ENCODE results near the gene COL12A1.

Gene COL12A1

DNA sequence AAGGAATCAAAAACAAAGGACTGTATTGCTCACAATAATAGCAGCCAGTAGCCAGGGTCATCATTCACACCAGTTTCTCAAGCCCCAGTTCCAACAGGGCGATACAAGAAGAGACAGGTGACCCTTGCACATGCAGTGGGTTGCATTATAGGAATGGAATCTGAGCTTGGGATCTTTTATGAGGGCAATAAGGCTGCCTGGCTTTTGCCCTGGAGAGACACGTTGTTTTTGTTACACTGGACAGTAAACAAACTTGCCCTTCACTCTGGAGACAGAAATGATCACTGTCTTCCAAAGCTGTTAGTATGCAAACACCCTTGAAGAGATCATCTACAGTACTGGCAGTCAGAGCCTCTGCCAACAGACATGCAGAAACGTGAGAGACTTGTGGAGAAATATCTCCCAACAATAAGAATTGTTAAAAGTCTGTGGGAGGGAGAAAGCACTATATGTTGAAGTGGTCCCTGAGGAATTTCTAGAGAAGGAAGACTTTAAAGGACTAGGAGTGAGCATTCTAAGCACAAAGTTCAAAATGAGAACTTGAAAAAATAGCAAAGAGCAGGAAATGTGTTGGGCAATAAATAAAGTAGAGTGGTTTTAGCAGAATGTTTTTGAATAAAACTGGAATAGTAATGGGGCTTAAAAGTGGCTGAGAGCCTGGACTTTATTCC, 6.2 kb upstream of the COL12A1 start:
- no peaks in the 10 kb centered on the region for H3K9me3 ChIP-seq (ENCODE audit: control insufficient read depth, low read length)
- peaks cover 12% of the 10 kb centered on the region for H3K4me1 ChIP-seq (ENCODE audit: control insufficient read depth, insufficient read depth, low read length, poor library complexity, severe bottlenecking)
- no peak overlapping the region for H3K4me3 ChIP-seq (ENCODE audit: extremely low read depth, insufficient read depth, low read length, poor library complexity, severe bottlenecking)
- WGBS, 2 experiments (ENCODE audit: insufficient coverage in 2 of 2): 25% methylated on average over 2 of the region's 3 CpGs; no CpG with 5 or more reads in 1 of the 2 experiments
- H3K27ac ChIP-seq (ENCODE audit: low read depth, low read length, severe bottlenecking): no peak overlapping the region
- no peaks in the 10 kb centered on the region for H3K36me3 ChIP-seq (ENCODE audit: control insufficient read depth, insufficient read depth, low read length)

DNA sequence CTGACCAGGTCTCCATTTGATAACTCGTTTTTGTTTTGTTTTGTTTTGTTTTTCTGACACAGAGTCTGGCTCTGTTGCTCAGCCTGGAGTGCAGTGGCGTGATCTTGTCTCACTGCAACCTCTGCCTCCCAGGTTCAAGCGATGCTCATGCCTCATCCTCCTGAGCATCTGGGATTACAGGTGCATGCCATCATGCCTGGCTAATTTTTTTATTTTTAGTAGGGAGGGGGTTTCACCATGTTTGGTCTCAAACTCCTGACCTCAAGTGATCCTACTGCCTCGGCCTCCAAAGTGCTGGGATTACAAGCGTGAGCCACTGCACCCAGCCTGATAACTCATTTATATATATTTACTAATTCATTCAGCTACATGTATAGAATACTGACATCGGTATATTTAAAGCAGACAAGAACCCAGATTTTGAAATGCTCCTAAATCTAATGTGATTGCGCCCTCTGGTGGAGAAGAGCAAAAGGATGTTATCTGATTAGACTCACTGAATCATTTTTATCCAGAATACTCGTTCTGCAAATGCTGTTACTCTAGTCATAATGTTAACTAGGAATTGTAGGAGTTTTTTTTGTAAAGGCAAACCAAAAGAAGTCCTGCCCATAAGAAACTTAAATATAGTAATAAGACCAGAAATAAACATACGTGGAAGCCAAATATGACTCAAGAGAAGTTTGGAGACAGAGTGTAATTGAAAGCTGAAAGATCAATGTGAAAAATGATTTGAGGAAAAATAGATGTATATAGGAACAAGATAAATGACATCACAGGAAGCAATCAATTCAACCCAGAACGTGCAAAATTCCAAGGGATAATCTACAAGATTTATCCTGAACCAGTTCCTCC, 5.3 kb upstream of the COL12A1 start:
- H3K4me3 ChIP-seq (ENCODE audit: extremely low read depth, insufficient read depth, low read length, poor library complexity, severe bottlenecking): no peak overlapping the region
- H3K4me1 ChIP-seq (ENCODE audit: control insufficient read depth, insufficient read depth, low read length, poor library complexity, severe bottlenecking): peaks cover 7% of the 10 kb centered on the region
- WGBS, 2 experiments (ENCODE audit: insufficient coverage in 2 of 2): 56 to 94% methylated on average over 2 to 4 of the region's 10 CpGs
- no peaks in the 10 kb centered on the region for H3K9me3 ChIP-seq (ENCODE audit: control insufficient read depth, low read length)
- no peaks in the 10 kb centered on the region for H3K36me3 ChIP-seq (ENCODE audit: control insufficient read depth, insufficient read depth, low read length)
- no peak overlapping the region for H3K27ac ChIP-seq (ENCODE audit: low read depth, low read length, severe bottlenecking)

DNA sequence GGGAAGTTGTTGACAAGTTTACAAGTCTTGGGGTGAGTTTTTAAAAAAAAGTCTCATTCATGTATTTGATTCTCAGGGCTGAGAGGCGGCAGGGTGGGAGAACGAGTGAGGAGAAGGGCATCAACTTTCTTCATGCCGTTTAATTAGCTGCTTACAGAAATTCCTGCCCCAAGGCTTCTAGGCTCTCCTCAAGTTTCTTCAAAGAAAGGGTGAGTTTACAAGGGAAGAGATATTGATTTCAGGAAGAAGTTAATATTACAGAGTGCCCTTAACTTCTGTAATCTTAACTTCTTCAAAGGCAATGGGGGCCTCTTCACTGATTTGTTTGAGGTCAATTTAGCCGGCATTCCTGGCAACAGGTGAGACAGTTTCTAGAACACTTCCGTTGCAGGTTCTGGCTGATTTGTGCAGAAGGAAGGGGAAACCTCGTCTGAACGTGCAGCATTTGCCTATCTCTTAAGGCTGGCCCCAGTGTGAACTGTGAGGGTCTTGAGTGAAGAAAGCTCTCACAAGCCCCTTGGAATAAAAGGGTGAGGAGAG, 3.4 kb upstream of the COL12A1 start:
- Histone ChIP-seq H3K9me3 (ENCODE audit: control insufficient read depth, low read length) (no peaks in the 10 kb centered on the region), H3K4me3 (ENCODE audit: extremely low read depth, insufficient read depth, low read length, poor library complexity, severe bottlenecking) (no peak overlapping the region), H3K4me1 (ENCODE audit: control insufficient read depth, insufficient read depth, low read length, poor library complexity, severe bottlenecking) (peaks cover 7% of the 10 kb centered on the region), H3K36me3 (ENCODE audit: control insufficient read depth, insufficient read depth, low read length) (no peaks in the 10 kb centered on the region), H3K27ac (ENCODE audit: low read depth, low read length, severe bottlenecking) (no peak overlapping the region)
- WGBS, 2 experiments (ENCODE audit: insufficient coverage in 2 of 2): 53 to 69% methylated on average over 4 to 6 of the region's 7 CpGs

DNA sequence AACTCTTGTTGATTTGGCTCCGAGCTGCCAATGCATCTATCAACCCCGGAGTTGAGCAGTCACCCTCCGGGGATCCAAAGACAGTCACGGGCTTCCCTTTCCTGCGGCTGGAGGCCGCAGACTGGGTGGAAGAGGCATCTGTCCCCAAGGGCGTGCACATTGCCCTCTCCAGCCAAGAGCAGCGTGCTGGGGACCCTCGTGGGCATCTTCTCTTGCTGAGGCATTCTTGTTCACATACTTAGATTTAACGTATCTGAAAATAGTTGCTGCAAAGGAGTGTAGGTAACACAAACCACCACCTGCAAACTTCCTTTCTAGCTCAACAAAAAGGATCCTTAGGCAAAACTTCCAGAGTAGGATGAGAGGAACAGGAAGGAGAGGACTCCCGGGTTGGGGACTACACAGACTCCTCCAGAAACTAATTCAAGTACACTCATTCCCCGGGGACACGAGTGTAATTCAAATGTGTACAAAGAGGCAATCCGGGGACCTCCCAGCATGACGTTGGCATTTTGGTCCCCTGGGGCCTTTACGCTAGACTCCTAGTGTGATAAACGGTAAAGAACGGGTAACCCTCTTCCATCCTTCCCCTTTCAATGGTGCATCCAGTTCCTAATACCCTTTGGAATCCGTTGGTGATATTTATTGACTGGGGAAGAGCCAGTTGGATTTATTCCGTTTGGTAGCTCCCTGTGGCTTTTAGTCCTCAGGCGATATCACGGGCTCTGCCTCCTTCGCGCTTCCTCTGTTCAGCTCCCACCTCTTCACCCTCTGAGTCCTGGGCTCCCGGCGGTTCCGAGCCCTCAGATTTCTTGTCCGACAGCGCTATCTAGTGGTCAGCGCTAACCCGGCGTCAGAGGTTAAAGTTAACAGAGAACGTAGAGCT, 2.7 kb upstream of the COL12A1 start:
- H3K4me3 ChIP-seq (ENCODE audit: extremely low read depth, insufficient read depth, low read length, poor library complexity, severe bottlenecking): no peak overlapping the region
- H3K4me1 ChIP-seq (ENCODE audit: control insufficient read depth, insufficient read depth, low read length, poor library complexity, severe bottlenecking): peaks cover 7% of the 10 kb centered on the region
- no peak overlapping the region for H3K27ac ChIP-seq (ENCODE audit: low read depth, low read length, severe bottlenecking)
- 6 to 12% methylated on average over 21 to 22 of the region's 33 CpGs for WGBS, 2 experiments (ENCODE audit: insufficient coverage in 2 of 2)
- no peaks in the 10 kb centered on the region for H3K9me3 ChIP-seq (ENCODE audit: control insufficient read depth, low read length)
- no peaks in the 10 kb centered on the region for H3K36me3 ChIP-seq (ENCODE audit: control insufficient read depth, insufficient read depth, low read length)

DNA sequence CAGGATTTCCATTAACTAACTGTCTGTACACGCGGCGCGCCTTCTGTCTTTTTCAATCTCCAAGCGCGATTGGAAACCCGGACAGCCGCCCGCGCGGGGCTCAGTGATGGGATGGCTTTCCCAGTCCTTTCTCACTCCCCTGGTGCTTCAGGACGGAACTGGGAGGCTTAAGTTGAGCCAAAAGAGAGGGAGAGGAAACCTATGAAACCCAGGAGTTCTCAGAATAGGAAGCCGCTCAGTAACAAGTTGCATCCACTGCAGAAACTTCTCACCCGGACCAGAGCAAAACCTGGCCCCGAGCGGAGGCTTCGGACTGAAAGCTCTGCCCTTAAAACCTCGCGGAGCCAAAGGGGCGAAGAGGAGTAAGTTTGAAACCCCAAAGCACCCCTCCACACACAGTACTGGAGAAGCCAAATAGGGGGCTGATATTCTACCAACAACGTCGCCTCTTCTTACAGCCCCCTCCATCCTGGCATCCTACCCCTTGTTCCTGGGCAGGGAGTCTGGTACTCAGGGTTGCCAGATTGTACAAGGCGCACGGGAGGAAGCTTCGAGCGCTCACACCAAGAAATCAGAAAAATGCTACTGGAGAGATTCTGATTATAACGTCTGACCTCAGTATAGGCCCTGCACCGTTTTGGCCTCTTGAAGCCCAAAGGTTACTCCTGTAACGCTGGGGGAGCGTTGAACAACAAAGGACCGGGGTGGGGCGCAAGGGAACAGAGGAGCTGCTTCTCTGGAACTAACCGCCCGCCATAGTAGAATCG, 906 bp upstream of the COL12A1 start:
- Histone ChIP-seq H3K4me3 (ENCODE audit: extremely low read depth, insufficient read depth, low read length, poor library complexity, severe bottlenecking) (peak overlapping the region; percentile 44), H3K36me3 (ENCODE audit: control insufficient read depth, insufficient read depth, low read length) (no peaks in the 10 kb centered on the region), H3K27ac (ENCODE audit: low read depth, low read length, severe bottlenecking) (no peak overlapping the region), H3K9me3 (ENCODE audit: control insufficient read depth, low read length) (no peaks in the 10 kb centered on the region), H3K4me1 (ENCODE audit: control insufficient read depth, insufficient read depth, low read length, poor library complexity, severe bottlenecking) (no peaks in the 10 kb centered on the region)
- 1 to 5% methylated on average over 26 to 28 of the region's 35 CpGs for WGBS, 2 experiments (ENCODE audit: insufficient coverage in 2 of 2)

DNA sequence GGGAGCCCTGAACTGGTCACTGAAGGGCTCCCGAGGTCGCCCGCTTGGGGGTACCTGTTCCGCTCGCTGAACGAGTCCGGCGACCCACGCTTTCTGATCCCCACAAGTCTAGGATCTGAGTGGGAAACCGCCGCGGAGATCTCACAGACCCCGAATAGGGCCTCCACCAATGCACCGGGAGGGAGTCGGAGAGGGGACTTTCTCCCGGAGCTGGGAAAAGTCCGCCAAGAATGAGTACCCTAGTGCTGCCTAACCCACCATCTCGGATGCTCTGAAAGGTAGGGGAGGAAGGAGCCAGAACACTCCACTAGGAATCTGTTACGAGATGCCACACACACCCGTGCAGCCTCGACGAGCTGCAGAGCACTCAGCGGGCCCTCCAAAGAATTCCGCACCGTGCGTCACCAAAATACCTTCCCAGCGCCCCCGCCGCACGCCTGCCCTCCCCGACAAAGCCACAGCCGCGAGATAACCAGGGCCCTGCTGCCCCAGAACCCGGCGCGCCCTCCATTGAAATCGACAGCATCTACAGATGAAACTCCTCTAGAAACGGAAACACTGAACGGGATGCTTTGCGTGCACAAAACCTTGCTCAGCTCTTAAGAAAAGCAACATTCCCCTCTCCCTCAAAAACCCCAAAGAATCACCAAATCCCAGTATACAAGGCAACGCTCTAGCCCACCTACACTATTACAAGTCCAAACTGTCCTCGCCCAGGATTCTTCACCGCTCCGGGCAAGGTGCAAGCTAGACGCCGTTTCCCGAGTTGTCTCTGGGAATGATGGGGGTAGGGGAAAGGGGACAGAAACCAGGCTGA, 686 bp downstream of the COL12A1 start:
- Histone ChIP-seq H3K36me3 (ENCODE audit: control insufficient read depth, insufficient read depth, low read length) (no peaks in the 10 kb centered on the region), H3K4me3 (ENCODE audit: extremely low read depth, insufficient read depth, low read length, poor library complexity, severe bottlenecking) (peak overlapping the region; percentile 44), H3K9me3 (ENCODE audit: control insufficient read depth, low read length) (no peaks in the 10 kb centered on the region), H3K27ac (ENCODE audit: low read depth, low read length, severe bottlenecking) (peak overlapping the region; percentile 55), H3K4me1 (ENCODE audit: control insufficient read depth, insufficient read depth, low read length, poor library complexity, severe bottlenecking) (no peaks in the 10 kb centered on the region)
- WGBS, 2 experiments (ENCODE audit: insufficient coverage in 2 of 2): 0 to 2% methylated on average over 26 to 36 of the region's 47 CpGs

DNA sequence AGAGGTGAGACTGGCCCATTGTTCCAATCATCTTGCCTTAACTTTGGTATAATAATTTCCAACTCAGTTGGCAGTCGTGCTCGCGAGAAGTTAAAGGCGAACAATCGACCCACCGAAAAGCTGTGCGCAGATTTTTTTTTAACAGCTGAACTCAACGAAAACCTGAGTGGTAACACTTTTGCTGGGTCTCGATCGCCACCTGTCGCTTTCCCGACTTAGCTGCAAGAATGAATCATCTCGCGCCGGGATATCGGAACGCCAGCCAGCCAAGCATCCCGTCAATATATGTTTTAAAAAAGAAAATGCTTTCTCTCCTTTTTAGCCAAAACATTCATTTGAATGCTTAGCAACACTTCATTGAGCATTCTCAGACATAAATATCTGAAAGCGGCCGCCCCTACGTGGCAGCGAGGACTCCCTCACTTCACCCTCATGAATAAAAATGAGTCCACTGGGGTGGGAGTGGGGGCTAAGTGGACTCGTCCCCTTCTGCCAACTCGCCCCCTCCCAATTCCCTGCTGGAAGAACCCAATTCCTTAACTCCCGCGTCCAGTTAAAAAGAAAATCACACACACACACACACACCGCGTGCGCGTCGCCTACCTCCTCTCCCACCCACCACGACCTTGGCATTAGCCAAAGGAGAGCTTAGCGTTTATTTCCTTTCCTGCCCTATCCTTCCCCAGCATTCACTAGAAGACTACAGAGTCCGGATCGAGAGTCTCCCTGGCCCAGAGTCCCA, 1.5 kb downstream of the COL12A1 start:
- Histone ChIP-seq H3K36me3 (ENCODE audit: control insufficient read depth, insufficient read depth, low read length) (no peaks in the 10 kb centered on the region), H3K4me1 (ENCODE audit: control insufficient read depth, insufficient read depth, low read length, poor library complexity, severe bottlenecking) (no peaks in the 10 kb centered on the region), H3K9me3 (ENCODE audit: control insufficient read depth, low read length) (no peaks in the 10 kb centered on the region), H3K27ac (ENCODE audit: low read depth, low read length, severe bottlenecking) (no peak overlapping the region), H3K4me3 (ENCODE audit: extremely low read depth, insufficient read depth, low read length, poor library complexity, severe bottlenecking) (peak overlapping the region; percentile 44)
- WGBS, 2 experiments (ENCODE audit: insufficient coverage in 2 of 2): 1% methylated on average over 25 to 28 of the region's 35 CpGs

DNA sequence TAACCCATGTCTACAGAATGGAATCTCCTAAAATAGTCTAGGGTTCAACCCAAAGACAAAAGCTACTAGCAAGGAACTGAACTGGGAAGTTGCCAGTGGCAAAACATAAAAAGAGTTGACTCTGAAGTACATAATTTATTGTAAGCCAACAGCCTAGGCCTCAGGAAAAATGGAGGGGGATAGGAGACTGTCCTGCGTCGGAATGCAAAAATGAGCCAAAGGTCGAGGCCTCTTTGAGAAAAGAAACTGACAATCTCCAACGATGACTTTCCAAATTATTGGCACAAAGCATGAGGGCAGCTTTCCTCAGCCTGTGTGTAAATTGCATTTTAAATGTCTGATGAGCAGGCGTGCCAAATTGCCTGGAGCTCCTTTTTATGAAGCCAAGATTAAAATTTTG, 2.1 kb downstream of the COL12A1 start:
- H3K36me3 ChIP-seq (ENCODE audit: control insufficient read depth, insufficient read depth, low read length): no peaks in the 10 kb centered on the region
- no peaks in the 10 kb centered on the region for H3K9me3 ChIP-seq (ENCODE audit: control insufficient read depth, low read length)
- 78 to 84% methylated on average over 3 to 5 of the region's 5 CpGs for WGBS, 2 experiments (ENCODE audit: insufficient coverage in 2 of 2)
- no peak overlapping the region for H3K27ac ChIP-seq (ENCODE audit: low read depth, low read length, severe bottlenecking)
- no peaks in the 10 kb centered on the region for H3K4me1 ChIP-seq (ENCODE audit: control insufficient read depth, insufficient read depth, low read length, poor library complexity, severe bottlenecking)
- no peak overlapping the region for H3K4me3 ChIP-seq (ENCODE audit: extremely low read depth, insufficient read depth, low read length, poor library complexity, severe bottlenecking)

DNA sequence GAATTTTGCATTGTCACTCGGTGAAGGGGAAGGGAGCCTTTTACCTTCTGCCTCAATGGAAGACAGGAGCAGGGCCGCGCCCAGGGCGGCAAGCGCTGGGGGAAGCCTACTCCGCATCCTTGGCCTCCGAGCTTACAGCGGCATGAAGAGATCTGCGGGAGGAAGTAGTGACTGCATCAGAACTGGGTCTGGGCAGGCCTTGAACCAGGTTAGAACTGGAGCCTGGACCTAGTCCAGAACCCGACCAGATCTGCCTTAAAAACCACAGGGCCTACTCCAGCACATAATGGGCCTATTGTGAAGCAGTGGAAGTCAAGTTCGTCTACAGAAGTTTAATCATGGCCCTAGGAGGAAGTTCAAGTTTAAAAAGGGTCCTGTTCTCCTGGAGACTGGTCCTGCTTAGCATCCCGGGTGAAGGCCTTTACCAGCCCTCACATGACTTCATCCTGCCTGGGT, 3.1 kb downstream of the COL12A1 start:
- Histone ChIP-seq H3K27ac (ENCODE audit: low read depth, low read length, severe bottlenecking) (no peak overlapping the region), H3K4me1 (ENCODE audit: control insufficient read depth, insufficient read depth, low read length, poor library complexity, severe bottlenecking) (no peaks in the 10 kb centered on the region), H3K4me3 (ENCODE audit: extremely low read depth, insufficient read depth, low read length, poor library complexity, severe bottlenecking) (no peak overlapping the region), H3K36me3 (ENCODE audit: control insufficient read depth, insufficient read depth, low read length) (no peaks in the 10 kb centered on the region), H3K9me3 (ENCODE audit: control insufficient read depth, low read length) (no peaks in the 10 kb centered on the region)
- WGBS, 2 experiments (ENCODE audit: insufficient coverage in 2 of 2): 36% methylated on average over 10 to 11 of the region's 12 CpGs
